HCT116 (cell line): ENCODE results near the gene TMEM252. TPM values are rescaled to one million over a fixed set of nuclear protein-coding genes. Genes with fewer than 3 reads are reported as not detected.

Source experiments
- ATAC-seq: fragments of 200-7000 bp; cut with Tn5 transposase; 2 replicates; pipeline ENCODE4 v1.9.1; 2020; ENCODE audit warnings: mild to moderate bottlenecking, moderate library complexity
- BruUV-seq: library from RNA; stranded (reverse); fragments of 400-500 nt; replicated peaks from 2 replicates; lab custom pipeline; 2021; lab: Mats Ljungman, UMichigan
- CTCF ChIA-PET: fragments of 300-600 bp; sonication (Branson Sonifier 250); formaldehyde crosslinking; loops from one replicate; lab custom pipeline; 2021; ENCODE audit warnings: antibody characterized with exemption; lab: Charles Lee
- POLR2A ChIA-PET: fragments of 300-600, 350-600 bp; sonication (Branson Sonifier 250); formaldehyde crosslinking; loops from one replicate; lab custom pipeline; 2021; ENCODE audit warnings: antibody characterized with exemption; lab: Charles Lee
- RAD21 ChIA-PET, 2 experiments: fragments of 300-600 bp; sonication (Branson Sonifier 250); formaldehyde crosslinking; loops; one replicate each; lab custom pipeline; 2023; ENCODE audit warnings: low total read pairs in 2 of 2; ENCODE audit not compliant: uncharacterized antibody in 2 of 2, unreplicated experiment in 2 of 2, low non-redundant PET in 1 of 2; lab: Charles Lee
- DNase-seq: peaks from one replicate; pipeline ENCODE4 v3.0.0-alpha.2; 2010; ENCODE audit warnings: low read depth, low spot score
- H2AFZ ChIP-seq: fragments of 200-600 bp; shearing (Covaris generic), sonication (generic); 2 replicates; pipeline ENCODE4 v1.6.1; 2017; ENCODE audit warnings: low read depth, mixed run types, mixed read lengths, antibody characterized with exemption, low read length; ENCODE audit not compliant: poor library complexity, severe bottlenecking
- H3K27ac ChIP-seq: 2 replicates; pipeline ENCODE4 v1.5.1; 2012; ENCODE audit warnings: low read depth, low read length
- H3K27me3 ChIP-seq: fragments of 200-600 bp; sonication (generic); 2 replicates; pipeline ENCODE4 v1.6.1; 2016; ENCODE audit warnings: mixed run types, low read length, mixed read lengths; ENCODE audit not compliant: insufficient read depth
- H3K36me3 ChIP-seq, 2 experiments: fragments of 200-500 bp in 1 of 2; fragments of 200-600 bp in 1 of 2; sonication (Bioruptor generic) in 1 of 2; sonication (generic) in 1 of 2; 2 replicates each; pipeline versions ENCODE4 v1.5.1 to v1.6.1; 2014 to 2016; ENCODE audit warnings: low read length in 2 of 2, inconsistent platforms in 1 of 2, mixed read lengths in 1 of 2, mixed run types in 1 of 2; ENCODE audit not compliant: insufficient read depth in 2 of 2, control insufficient read depth in 1 of 2
- H3K4me1 ChIP-seq, 2 experiments: fragments of 200-600 bp in 1 of 2; sonication (generic) in 1 of 2; 2 replicates each; pipeline versions ENCODE4 v1.5.1 to v1.6.1; 2012 to 2017; ENCODE audit warnings: low read length in 2 of 2, inconsistent platforms in 1 of 2, mild to moderate bottlenecking in 1 of 2, mixed read lengths in 1 of 2, mixed run types in 1 of 2, moderate library complexity in 1 of 2; ENCODE audit not compliant: insufficient read depth in 2 of 2, control insufficient read depth in 1 of 2
- H3K4me2 ChIP-seq: fragments of 200-600 bp; sonication (generic); 2 replicates; pipeline ENCODE4 v1.6.1; 2017; ENCODE audit warnings: mixed run types, low read length, mixed read lengths
- H3K4me3 ChIP-seq, 2 experiments: fragments of 200-600 bp in 1 of 2; sonication (generic) in 1 of 2; replicated peaks in 1 of 2; 2 replicates each; pipeline ENCODE4 v1.5.1; 2011 to 2016; ENCODE audit warnings: low read length in 2 of 2, control low read depth in 1 of 2, low read depth in 1 of 2, mild to moderate bottlenecking in 1 of 2, mixed read lengths in 1 of 2, mixed run types in 1 of 2
- H3K79me2 ChIP-seq: fragments of 200-600 bp; sonication (generic); 2 replicates; pipeline ENCODE4 v1.6.1; 2017; ENCODE audit warnings: mild to moderate bottlenecking, mixed run types, low read length, moderate library complexity, mixed read lengths; ENCODE audit not compliant: insufficient read depth
- H3K9ac ChIP-seq: fragments of 200-600 bp; sonication (generic); 2 replicates; pipeline ENCODE4 v1.6.1; 2016; ENCODE audit warnings: low read length, mixed read lengths
- H3K9me2 ChIP-seq: fragments of 200-600 bp; sonication (generic), shearing (Covaris generic); 2 replicates; pipeline ENCODE4 v1.6.1; 2017; ENCODE audit warnings: mixed run types, mild to moderate bottlenecking, moderate library complexity; ENCODE audit not compliant: insufficient read depth
- H3K9me3 ChIP-seq, 2 experiments: fragments of 200-500 bp in 1 of 2; fragments of 200-600 bp in 1 of 2; sonication (Bioruptor generic) in 1 of 2; sonication (generic) in 1 of 2; 2 replicates each; pipeline ENCODE4 v1.6.1; 2014 to 2017; ENCODE audit warnings: low read length in 2 of 2, mixed read lengths in 2 of 2, inconsistent platforms in 1 of 2, low read depth in 1 of 2, mild to moderate bottlenecking in 1 of 2, mixed run types in 1 of 2, moderate library complexity in 1 of 2; ENCODE audit not compliant: control insufficient read depth in 1 of 2, insufficient read depth in 1 of 2
- H4K20me1 ChIP-seq: fragments of 200-600 bp; sonication (generic), shearing (Covaris generic); 2 replicates; pipeline ENCODE4 v1.6.1; 2017; ENCODE audit warnings: mixed run types, mild to moderate bottlenecking, moderate library complexity; ENCODE audit not compliant: insufficient read depth
- CEBPB ChIP-seq: IDR thresholded peaks from 2 replicates; pipeline ENCODE4 v1.6.1; 2012; ENCODE audit warnings: low read depth
- EGR1 ChIP-seq: IDR thresholded peaks from 2 replicates; pipeline ENCODE4 v1.6.1; 2012; ENCODE audit warnings: low read depth
- EZH2 ChIP-seq: fragments of 200-600 bp; sonication (generic); IDR thresholded peaks from 2 replicates; pipeline ENCODE4 v1.6.1; 2017; ENCODE audit warnings: antibody characterized with exemption, mixed run types
- JUND ChIP-seq: IDR thresholded peaks from 2 replicates; pipeline ENCODE4 v1.6.1; 2012
- POLR2A ChIP-seq: IDR thresholded peaks from 2 replicates; pipeline ENCODE4 v1.7.0; 2011; ENCODE audit warnings: borderline replicate concordance; ENCODE audit not compliant: insufficient read depth, insufficient read length; ENCODE audit errors: extremely low read depth
- POLR2AphosphoS5 ChIP-seq: IDR thresholded peaks from 2 replicates; pipeline ENCODE4 v1.6.1; 2011; ENCODE audit warnings: mild to moderate bottlenecking, low read depth, low read length, moderate library complexity
- SIN3A ChIP-seq: IDR thresholded peaks from 2 replicates; pipeline ENCODE4 v1.6.1; 2012; ENCODE audit warnings: low read depth
- SP1 ChIP-seq: IDR thresholded peaks from 2 replicates; pipeline ENCODE4 v1.6.1; 2012; ENCODE audit warnings: low read depth
- TCF7L2 ChIP-seq: IDR thresholded peaks from 2 replicates; pipeline ENCODE4 v1.7.0; 2011; ENCODE audit warnings: borderline replicate concordance, inconsistent platforms; ENCODE audit not compliant: insufficient read depth, insufficient read length; ENCODE audit errors: extremely low read depth
- YY1 ChIP-seq: IDR thresholded peaks from 2 replicates; pipeline ENCODE4 v1.6.1; 2011; ENCODE audit warnings: low read length, low read depth, moderate library complexity, mild to moderate bottlenecking; ENCODE audit not compliant: insufficient replicate concordance; ENCODE audit errors: extremely low read depth
- ZFX ChIP-seq: fragments of 450-650 bp; IDR thresholded peaks from 2 replicates; pipeline ENCODE4 v1.6.1; 2017
- intact Hi-C: fragments of 100-400 bp; cut with micrococcal nuclease; formaldehyde crosslinking; loops from 2 replicates; pipeline ENCODE4 v1.10.0; 2022
- total RNA-seq: library from RNA; stranded (reverse); gene quantifications from one replicate; pipeline ENCODE4 v1.2.1, GENCODE V29; 2021; ENCODE audit not compliant: unreplicated experiment
- TF ChIP-seq, protein P1 (sequence below): IDR thresholded peaks from 2 replicates; pipeline ENCODE4 v1.6.1; 2012; ENCODE audit warnings: low read depth
- TF ChIP-seq, protein P2 (sequence below): IDR thresholded peaks from 2 replicates; pipeline ENCODE4 v1.6.1; 2011; ENCODE audit warnings: mild to moderate bottlenecking, low read length, moderate library complexity; ENCODE audit not compliant: insufficient replicate concordance; ENCODE audit errors: extremely low read depth

Gene TMEM252
- total RNA-seq, 1 experiment from 2014 or later = not detected

DNA sequence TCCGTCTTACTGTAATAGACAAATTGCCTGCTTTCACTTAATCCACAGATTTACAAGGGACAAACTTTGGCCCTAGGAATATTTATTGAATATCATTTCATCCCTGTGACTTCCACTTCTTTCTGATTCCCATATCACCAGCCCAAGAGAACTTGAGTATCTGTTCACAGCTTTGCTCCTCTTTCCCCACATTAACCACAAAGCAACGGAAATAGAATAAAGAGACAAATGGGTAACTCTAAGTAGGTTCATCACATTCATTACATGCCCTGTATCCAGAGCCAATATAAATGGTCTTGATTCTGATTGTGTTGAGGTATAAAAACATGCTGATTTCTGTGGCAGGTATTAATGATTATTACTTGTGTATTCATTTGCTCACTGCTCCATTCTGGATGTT is 41.9 kb downstream of the TMEM252 start:
- no peak overlapping the region for H3K27ac ChIP-seq
- TF ChIP-seq TCF7L2 (no peak), SP1 (no peak), POLR2AphosphoS5 (no peak), YY1 (no peak), JUND (no peak), POLR2A (no peak), CEBPB (no peak), SIN3A (no peak), EGR1 (no peak), ZFX (no peak), EZH2 (no peak)
- TF ChIP-seq, protein P1, sequence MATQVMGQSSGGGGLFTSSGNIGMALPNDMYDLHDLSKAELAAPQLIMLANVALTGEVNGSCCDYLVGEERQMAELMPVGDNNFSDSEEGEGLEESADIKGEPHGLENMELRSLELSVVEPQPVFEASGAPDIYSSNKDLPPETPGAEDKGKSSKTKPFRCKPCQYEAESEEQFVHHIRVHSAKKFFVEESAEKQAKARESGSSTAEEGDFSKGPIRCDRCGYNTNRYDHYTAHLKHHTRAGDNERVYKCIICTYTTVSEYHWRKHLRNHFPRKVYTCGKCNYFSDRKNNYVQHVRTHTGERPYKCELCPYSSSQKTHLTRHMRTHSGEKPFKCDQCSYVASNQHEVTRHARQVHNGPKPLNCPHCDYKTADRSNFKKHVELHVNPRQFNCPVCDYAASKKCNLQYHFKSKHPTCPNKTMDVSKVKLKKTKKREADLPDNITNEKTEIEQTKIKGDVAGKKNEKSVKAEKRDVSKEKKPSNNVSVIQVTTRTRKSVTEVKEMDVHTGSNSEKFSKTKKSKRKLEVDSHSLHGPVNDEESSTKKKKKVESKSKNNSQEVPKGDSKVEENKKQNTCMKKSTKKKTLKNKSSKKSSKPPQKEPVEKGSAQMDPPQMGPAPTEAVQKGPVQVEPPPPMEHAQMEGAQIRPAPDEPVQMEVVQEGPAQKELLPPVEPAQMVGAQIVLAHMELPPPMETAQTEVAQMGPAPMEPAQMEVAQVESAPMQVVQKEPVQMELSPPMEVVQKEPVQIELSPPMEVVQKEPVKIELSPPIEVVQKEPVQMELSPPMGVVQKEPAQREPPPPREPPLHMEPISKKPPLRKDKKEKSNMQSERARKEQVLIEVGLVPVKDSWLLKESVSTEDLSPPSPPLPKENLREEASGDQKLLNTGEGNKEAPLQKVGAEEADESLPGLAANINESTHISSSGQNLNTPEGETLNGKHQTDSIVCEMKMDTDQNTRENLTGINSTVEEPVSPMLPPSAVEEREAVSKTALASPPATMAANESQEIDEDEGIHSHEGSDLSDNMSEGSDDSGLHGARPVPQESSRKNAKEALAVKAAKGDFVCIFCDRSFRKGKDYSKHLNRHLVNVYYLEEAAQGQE = no peak
- TF ChIP-seq, protein P2, sequence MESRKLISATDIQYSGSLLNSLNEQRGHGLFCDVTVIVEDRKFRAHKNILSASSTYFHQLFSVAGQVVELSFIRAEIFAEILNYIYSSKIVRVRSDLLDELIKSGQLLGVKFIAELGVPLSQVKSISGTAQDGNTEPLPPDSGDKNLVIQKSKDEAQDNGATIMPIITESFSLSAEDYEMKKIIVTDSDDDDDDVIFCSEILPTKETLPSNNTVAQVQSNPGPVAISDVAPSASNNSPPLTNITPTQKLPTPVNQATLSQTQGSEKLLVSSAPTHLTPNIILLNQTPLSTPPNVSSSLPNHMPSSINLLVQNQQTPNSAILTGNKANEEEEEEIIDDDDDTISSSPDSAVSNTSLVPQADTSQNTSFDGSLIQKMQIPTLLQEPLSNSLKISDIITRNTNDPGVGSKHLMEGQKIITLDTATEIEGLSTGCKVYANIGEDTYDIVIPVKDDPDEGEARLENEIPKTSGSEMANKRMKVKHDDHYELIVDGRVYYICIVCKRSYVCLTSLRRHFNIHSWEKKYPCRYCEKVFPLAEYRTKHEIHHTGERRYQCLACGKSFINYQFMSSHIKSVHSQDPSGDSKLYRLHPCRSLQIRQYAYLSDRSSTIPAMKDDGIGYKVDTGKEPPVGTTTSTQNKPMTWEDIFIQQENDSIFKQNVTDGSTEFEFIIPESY = no peak
- ChIA-PET RAD21 (no interaction called here), CTCF (no interaction called here), POLR2A (no interaction called here)
- H3K9ac ChIP-seq = no peak overlapping the region
- no peaks in the 10 kb centered on the region for H3K9me2 ChIP-seq
- ATAC-seq (no peak), DNase-seq (no peak)
- no peaks in the 10 kb centered on the region for H4K20me1 ChIP-seq
- H3K4me1 ChIP-seq = no peaks in the 10 kb centered on the region
- BruUV-seq = no TSS peak
- H2AFZ ChIP-seq = no peak overlapping the region
- H3K9me3 ChIP-seq = no peaks in the 10 kb centered on the region
- H3K4me2 ChIP-seq = no peak overlapping the region
- intact Hi-C loops = loop anchor here (10.0 kb wide), 1 partner anchor 74 kb away; no protein-coding TSS in a partner anchor
- no peaks in the 10 kb centered on the region for H3K36me3 ChIP-seq
- H3K27me3 ChIP-seq = peaks cover 38% of the 10 kb centered on the region
- H3K4me3 ChIP-seq = no peak overlapping the region
- H3K79me2 ChIP-seq = no peaks in the 10 kb centered on the region
